LNCAP (cell line): ENCODE data around the gene KCNK6.

Experiments used
- CTCF ChIP-seq: fragments of 450-650 bp; IDR thresholded peaks from 2 replicates; pipeline ENCODE4 v1.5.1; 2017; ENCODE audit warnings: mild to moderate bottlenecking

KCNK6 gene

GRCh38 chr19:38374332-38375097 lies 54.9 kb downstream of the KCNK6 start, which contains the start of gene PSMD8:
Gene PSMD8 (plus strand): TSS chr19:38374571. CDS start chr19:38374602, 31 bp downstream.
- no peak for TF ChIP-seq CTCF

- no peak for TF ChIP-seq CTCF
Measured at GRCh38 chr19:38375098-38375493, 55.5 kb downstream of the KCNK6 start.

- TF ChIP-seq CTCF, result no peak
Measured at GRCh38 chr19:38375748-38376147, 56.1 kb downstream of the KCNK6 start.

GRCh38 chr19:38376576-38376975 lies 56.9 kb downstream of the KCNK6 start:
- no peak for TF ChIP-seq CTCF

- no peak for TF ChIP-seq CTCF
Measured at GRCh38 chr19:38377052-38377451, 57.4 kb downstream of the KCNK6 start.

- TF ChIP-seq CTCF, result no peak
Measured at GRCh38 chr19:38378866-38379265, 59.2 kb downstream of the KCNK6 start.

GRCh38 chr19:38381138-38381537 lies 61.5 kb downstream of the KCNK6 start:
- TF ChIP-seq CTCF, result no peak
